T1000 (cell line): Measurements from ENCODE around the gene SNRPF.

Experiments used
- DNase-seq: peaks from one replicate; lab custom pipeline; 2025; ENCODE audit warnings: mixed read lengths; lab: John Stamatoyannopoulos, UW

The SNRPF gene

GRCh38 chr12:95859344-95859816 lies 628 bp downstream of the SNRPF start:
- no peak for DNase-seq

- DNase-seq = no peak
Measured at GRCh38 chr12:95859947-95860850, 1.4 kb downstream of the SNRPF start.

- no peak for DNase-seq
Measured at GRCh38 chr12:95862038-95862437, 3.3 kb downstream of the SNRPF start.

GRCh38 chr12:95863337-95863736 lies 4.6 kb downstream of the SNRPF start:
- no peak for DNase-seq

- DNase-seq = no peak
Measured at GRCh38 chr12:95870897-95871296, 12.1 kb downstream of the SNRPF start.

- no peak for DNase-seq
Measured at GRCh38 chr12:95874452-95874851, 15.7 kb downstream of the SNRPF start.

- DNase-seq = no peak
Measured at GRCh38 chr12:95877622-95878021, 18.9 kb downstream of the SNRPF start.

GRCh38 chr12:95880895-95881294 lies 22.1 kb downstream of the SNRPF start:
- DNase-seq = no peak

GRCh38 chr12:95881331-95881955 lies 22.7 kb downstream of the SNRPF start:
- no peak for DNase-seq

GRCh38 chr12:95882080-95882479 lies 23.3 kb downstream of the SNRPF start:
- DNase-seq = no peak

GRCh38 chr12:95882873-95883272 lies 24.1 kb downstream of the SNRPF start:
- DNase-seq = no peak

GRCh38 chr12:95884998-95885397 lies 26.2 kb downstream of the SNRPF start:
- DNase-seq = no peak

- DNase-seq = no peak
Measured at GRCh38 chr12:95887311-95887710, 28.6 kb downstream of the SNRPF start.

GRCh38 chr12:95890958-95891357 lies 32.2 kb downstream of the SNRPF start:
- no peak for DNase-seq

- DNase-seq = no peak
Measured at GRCh38 chr12:95896846-95897245, 38.1 kb downstream of the SNRPF start.

GRCh38 chr12:95898081-95898480 lies 39.3 kb downstream of the SNRPF start:
- DNase-seq = no peak

- DNase-seq = no peak
Measured at GRCh38 chr12:95908573-95908972, 49.8 kb downstream of the SNRPF start.

GRCh38 chr12:95909871-95910270 lies 51.1 kb downstream of the SNRPF start:
- no peak for DNase-seq
